ENCODE data around the gene MXD4. TPM values are rescaled to one million over a fixed set of nuclear protein-coding genes. Genes with fewer than 3 reads are reported as not detected.

MXD4 gene
- total and polyA plus RNA-seq, 2 of the 13 experiments (the other 11 are each of a cell fraction or from before 2014, with no cell fraction given), result 29.0 to 31.3 TPM

DNA sequence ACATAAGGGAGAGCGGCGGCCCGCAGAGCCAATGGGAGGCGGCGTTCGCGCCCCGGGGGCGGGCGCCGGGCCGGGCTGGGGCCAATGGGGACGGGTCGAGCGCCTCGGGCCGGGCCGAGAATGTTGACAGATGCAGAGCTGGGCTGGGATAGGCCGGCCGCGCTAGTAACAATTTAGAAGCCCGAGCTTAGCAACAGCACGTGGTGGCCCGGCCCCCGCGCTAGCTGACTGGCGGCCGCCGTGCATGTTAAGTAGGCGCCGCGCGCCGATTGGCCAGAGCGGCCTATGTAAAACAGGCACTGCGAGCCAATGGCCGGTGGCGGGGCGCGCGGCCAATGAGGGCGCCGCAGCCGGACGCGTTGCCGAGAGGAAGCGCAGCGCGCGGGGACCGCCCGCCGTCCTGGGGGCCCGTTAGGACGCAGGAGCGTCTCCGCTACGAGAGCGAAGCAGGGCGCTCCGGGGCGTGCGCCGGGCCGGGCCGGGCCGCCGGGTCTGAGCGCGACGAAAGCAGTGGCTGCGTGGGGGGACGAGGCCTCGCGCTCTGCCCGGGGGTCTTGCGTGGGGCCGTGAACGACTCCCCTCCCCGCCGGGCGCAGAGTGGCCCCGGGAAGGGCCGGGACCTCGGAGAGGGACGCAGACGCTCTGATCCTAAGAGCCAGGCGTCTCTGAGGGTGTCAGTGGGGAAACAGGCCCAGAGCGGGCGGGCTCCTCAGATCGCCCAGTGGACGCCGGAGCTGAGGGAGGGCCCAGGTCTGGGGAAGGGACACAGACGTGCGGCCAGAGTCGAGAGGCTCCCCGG, 435 bp upstream of the MXD4 start (continued):
- TF ChIP-seq, protein P1, sequence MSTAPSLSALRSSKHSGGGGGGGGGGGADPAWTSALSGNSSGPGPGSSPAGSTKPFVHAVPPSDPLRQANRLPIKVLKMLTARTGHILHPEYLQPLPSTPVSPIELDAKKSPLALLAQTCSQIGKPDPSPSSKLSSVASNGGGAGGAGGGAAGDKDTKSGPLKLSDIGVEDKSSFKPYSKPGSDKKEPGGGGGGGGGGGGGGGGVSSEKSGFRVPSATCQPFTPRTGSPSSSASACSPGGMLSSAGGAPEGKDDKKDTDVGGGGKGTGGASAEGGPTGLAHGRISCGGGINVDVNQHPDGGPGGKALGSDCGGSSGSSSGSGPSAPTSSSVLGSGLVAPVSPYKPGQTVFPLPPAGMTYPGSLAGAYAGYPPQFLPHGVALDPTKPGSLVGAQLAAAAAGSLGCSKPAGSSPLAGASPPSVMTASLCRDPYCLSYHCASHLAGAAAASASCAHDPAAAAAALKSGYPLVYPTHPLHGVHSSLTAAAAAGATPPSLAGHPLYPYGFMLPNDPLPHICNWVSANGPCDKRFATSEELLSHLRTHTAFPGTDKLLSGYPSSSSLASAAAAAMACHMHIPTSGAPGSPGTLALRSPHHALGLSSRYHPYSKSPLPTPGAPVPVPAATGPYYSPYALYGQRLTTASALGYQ (CRISPR knock-in tag; IDR thresholded peaks at IDR 0.05), result no peak
- TF ChIP-seq GLI4 (CRISPR knock-in tag; IDR thresholded peaks at IDR 0.05; ENCODE audit: borderline replicate concordance) (peak; percentile 65; the same call in 1 of the 2 replicates), CCDC6 (CRISPR knock-in tag; IDR thresholded peaks at IDR 0.05) (peak; percentile 93), ZFP36L1 (CRISPR knock-in tag; IDR thresholded peaks at IDR 0.05) (peak; percentile 54; the same call in 1 of the 2 replicates), SIN3A (IDR thresholded peaks at IDR 0.05; ENCODE audit: borderline replicate concordance, low read depth, low read length) (peak; percentile 21; the same call in 1 of the 2 replicates), ZNF737 (CRISPR knock-in tag; IDR thresholded peaks at IDR 0.05; ENCODE audit: borderline replicate concordance) (no peak), RFXANK (CRISPR knock-in tag; IDR thresholded peaks at IDR 0.05) (peak; percentile 98), RCOR2 (CRISPR knock-in tag; IDR thresholded peaks at IDR 0.05) (no peak), CBFB (CRISPR knock-in tag; IDR thresholded peaks at IDR 0.05) (peak; percentile 48; the same call in 1 of the 2 replicates), ZNF562 (CRISPR knock-in tag; IDR thresholded peaks at IDR 0.05; ENCODE audit: borderline replicate concordance) (no peak), TGIF2 (CRISPR knock-in tag; IDR thresholded peaks at IDR 0.05) (peak; percentile 20; the same call in 1 of the 2 replicates), ZNF138 (CRISPR knock-in tag; IDR thresholded peaks at IDR 0.05; ENCODE audit: low read depth) (peak; percentile 27; the same call in 1 of the 2 replicates), ZNF883 (CRISPR knock-in tag; IDR thresholded peaks at IDR 0.05; ENCODE audit: not compliant biosample characterization) (peak; percentile 87), ZNF547 (CRISPR knock-in tag; IDR thresholded peaks at IDR 0.05) (peak; percentile 73), NFKB2 (CRISPR knock-in tag; IDR thresholded peaks at IDR 0.05; ENCODE audit: borderline replicate concordance) (peak; percentile 57; the same call in 1 of the 2 replicates), ZZZ3 (CRISPR knock-in tag; IDR thresholded peaks at IDR 0.05; ENCODE audit: borderline replicate concordance) (0 out of 2 replicates have a peak, but pooled peaks have one; percentile 69), ZNF441 (CRISPR knock-in tag; IDR thresholded peaks at IDR 0.05; ENCODE audit: borderline replicate concordance) (peak; percentile 78), DR1 (CRISPR knock-in tag; IDR thresholded peaks at IDR 0.05) (peak; percentile 36; the same call in 1 of the 2 replicates), ZNF674 (CRISPR knock-in tag; IDR thresholded peaks at IDR 0.05; ENCODE audit: low read depth) (no peak)
- TF ChIP-seq, protein P2, sequence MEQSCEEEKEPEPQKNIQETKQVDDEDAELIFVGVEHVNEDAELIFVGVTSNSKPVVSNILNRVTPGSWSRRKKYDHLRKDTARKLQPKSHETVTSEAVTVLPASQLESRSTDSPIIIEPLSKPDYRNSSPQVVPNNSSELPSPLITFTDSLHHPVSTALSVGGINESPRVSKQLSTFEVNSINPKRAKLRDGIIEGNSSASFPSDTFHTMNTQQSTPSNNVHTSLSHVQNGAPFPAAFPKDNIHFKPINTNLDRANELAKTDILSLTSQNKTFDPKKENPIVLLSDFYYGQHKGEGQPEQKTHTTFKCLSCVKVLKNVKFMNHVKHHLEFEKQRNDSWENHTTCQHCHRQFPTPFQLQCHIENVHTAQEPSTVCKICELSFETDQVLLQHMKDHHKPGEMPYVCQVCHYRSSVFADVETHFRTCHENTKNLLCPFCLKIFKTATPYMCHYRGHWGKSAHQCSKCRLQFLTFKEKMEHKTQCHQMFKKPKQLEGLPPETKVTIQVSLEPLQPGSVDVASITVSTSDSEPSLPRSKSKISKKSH (CRISPR knock-in tag; IDR thresholded peaks at IDR 0.05; ENCODE audit: borderline replicate concordance), result no peak; the same call in 1 of the 2 replicates
- TF ChIP-seq, protein P3, sequence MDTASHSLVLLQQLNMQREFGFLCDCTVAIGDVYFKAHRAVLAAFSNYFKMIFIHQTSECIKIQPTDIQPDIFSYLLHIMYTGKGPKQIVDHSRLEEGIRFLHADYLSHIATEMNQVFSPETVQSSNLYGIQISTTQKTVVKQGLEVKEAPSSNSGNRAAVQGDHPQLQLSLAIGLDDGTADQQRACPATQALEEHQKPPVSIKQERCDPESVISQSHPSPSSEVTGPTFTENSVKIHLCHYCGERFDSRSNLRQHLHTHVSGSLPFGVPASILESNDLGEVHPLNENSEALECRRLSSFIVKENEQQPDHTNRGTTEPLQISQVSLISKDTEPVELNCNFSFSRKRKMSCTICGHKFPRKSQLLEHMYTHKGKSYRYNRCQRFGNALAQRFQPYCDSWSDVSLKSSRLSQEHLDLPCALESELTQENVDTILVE (CRISPR knock-in tag; IDR thresholded peaks at IDR 0.05), result no peak; the same call in 1 of the 2 replicates

Measured in HepG2 (cell line).